ENCODE data around the gene ABCC12.
"Not testable (repeated sequence)": the region's sequence is repeated elsewhere in the genome, so short reads cannot be mapped to it uniquely, and the experiment has no call there.

- not testable (repeated sequence) for TF ChIP-seq CTCF (IDR thresholded peaks at IDR 0.05; ENCODE audit: low read depth, low read length, missing input control); FOXA1 (IDR thresholded peaks at IDR 0.05); RAD21 (IDR thresholded peaks at IDR 0.05); MAX (IDR thresholded peaks at IDR 0.05); NR2F2 (IDR thresholded peaks at IDR 0.05); JUND (IDR thresholded peaks at IDR 0.05)
Observed at GRCh38 chr16:48181746-48182520, 26.1 kb upstream of the ABCC12 start.
